HG02884 (cell line): ENCODE measurements around the gene GRID2.

Source experiments
- ATAC-seq: cut with Tn5 transposase; IDR thresholded peaks from one replicate; pipeline ENCODE4 v1.9.1; 2021; ENCODE audit warnings: mild to moderate bottlenecking, moderate library complexity; ENCODE audit not compliant: unreplicated experiment

The GRID2 gene

DNA sequence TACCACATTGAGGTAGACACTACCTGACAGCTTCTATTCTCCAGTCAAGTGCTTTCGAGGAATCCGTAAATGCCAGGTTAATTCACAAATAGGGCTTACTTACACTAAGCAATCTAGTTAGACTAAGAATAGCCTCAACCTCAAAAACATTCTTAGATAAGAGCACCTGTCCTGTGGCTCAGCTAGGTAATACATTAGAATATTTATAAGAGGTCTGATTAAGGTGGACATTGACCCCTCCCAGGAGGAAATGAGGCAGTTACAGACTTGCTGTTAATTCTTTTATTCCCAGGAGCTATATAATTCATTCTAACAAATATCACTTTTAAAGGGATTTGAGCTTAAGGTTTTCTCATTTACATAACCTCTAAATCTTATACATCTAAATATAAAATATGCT lies 758.1 kb downstream of the GRID2 start:
- no peak for ATAC-seq

- no peak for ATAC-seq
These were observed 759.6 kb downstream of the GRID2 start for GRCh38 chr4:93063325-93063724.

DNA sequence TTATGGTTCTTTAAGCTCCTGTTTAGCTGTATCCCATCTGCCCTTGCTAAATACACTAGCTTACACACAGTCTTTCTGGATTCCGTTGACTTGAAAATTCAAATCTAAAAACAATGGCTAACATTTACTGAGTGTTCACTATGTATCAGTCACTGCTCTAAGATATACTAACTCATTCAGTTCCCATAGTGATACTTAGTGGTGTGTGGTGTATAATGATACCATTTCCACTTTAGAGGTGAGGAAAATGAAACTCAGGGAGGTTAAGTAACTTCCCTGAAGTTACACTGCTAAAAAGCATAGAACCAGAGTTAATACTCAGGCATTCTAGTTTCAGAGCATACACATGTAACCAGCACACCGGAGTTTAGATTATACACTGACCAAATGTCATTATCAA lies 762.0 kb downstream of the GRID2 start:
- no peak for ATAC-seq

DNA sequence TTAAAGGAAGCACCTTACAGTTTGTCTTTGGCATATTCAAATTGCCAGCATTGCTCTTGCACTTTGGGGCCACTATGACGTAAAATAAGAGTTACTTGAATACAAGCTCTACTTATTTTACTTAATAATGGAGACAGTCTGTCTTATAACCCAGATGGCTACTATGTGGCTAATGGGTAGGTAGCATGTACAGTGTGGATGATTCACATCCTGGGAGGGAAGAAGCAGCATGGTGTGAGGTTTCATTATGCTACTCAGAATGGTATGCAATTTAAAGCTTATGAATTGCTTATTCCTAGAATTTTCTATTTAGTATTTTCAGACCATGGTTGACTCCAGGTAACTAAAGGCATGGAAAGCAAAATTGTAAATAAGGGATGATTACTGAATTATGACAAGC lies 763.0 kb downstream of the GRID2 start:
- no peak for ATAC-seq

DNA sequence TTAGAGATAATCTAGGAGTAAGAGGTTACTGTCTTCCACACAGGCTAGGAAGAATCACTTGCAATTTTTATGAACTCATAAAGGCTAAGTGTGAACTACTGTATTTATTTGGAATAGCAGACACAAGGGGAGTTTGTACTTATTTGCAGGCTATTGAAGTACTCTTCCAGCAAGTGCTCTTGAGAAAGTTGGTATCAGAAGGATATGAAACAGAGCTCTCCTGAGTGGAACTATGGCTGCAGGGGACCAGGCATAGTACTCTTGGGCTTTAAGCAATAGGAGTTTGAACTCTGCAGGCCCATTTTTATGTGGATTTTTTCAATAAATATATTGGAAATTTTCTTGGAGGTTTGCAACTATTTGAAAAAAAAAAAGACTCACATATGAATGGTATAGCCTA lies 768.5 kb downstream of the GRID2 start:
- ATAC-seq, result no peak

DNA sequence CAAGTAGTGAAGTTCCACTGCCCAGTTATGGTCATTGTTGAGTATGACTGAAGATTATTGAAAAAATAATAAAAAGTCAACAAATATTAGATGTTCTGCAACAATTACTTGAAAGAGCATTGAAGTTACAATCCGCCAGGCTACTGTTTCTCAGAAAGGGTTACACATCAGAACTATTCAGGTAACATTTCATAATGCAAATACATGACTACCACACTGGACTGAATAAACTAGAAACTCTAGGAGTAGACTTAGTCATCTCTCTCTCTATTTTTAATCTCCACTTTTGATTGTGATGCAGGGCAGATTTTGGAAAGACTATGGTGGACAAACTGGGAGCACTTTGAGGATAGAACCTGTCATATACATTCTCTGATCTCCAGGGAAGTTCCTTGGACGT lies 776.5 kb downstream of the GRID2 start:
- no peak for ATAC-seq

DNA sequence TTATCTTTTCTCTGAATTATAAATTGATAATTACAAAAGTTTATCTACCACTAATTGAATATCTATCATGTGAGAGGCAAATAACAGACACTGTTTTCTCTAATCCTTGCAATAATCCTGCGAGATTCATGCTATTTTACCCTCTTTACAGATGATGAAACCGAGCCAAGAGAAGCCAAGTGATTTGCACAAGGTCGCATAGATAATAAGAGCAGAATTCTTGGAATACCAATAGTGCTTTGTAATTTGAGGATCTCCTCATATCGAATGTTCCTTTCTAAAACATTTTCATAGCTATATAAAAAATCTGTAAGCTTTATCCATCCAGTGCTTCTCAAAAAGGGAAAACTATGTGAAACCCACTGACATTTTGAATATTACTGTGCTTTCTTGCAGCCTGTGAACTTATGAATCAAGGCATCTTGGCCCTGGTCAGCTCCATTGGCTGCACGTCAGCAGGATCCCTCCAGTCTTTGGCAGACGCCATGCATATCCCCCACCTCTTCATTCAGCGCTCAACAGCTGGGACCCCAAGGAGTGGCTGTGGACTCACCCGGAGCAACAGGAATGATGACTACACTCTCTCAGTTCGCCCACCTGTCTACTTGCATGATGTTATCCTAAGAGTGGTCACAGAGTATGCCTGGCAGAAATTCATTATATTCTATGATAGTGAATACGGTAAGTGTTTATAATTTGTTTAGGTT lies 781.0 kb downstream of the GRID2 start:
- ATAC-seq, result no peak

DNA sequence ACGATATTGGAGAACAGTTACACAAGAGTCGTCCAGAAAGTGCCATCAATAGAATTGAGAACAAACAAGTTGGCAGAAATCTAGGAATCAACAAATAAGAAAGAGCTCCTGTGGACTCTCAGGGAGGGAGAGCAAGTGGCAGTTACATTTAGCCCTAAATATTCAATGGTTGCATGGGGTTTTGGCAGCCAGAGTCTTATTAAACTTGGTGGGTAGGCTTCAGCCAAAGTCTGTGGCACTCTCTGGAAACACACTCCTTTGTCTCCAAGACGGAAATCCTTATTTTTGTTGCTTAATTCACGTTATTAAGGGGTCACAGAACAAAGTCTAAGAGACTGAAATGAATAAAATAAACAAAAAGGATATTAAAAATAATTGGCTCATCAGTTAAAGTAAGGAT lies 782.6 kb downstream of the GRID2 start:
- no peak for ATAC-seq

- ATAC-seq, result no peak
These were observed 789.0 kb downstream of the GRID2 start for GRCh38 chr4:93092765-93093164.

DNA sequence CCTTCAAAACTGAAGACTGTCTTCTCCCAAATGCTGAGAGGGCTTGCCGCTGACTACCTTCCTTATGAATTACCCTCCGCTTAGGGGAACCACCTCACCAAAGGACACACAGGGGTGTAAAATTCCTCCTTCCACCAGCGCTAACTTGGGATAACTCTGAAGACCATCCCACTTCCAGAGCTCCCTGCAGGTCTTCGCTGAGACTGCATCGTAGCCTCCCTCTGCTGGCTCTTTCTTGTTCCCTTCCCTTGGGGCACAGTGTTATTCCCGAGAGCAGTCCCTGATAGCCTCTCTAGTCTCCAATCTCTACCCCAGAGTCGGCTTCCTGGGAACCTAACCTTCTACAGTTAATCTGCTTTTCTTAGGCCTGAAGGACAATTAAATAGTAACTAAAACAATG lies 799.3 kb downstream of the GRID2 start:
- no peak for ATAC-seq

DNA sequence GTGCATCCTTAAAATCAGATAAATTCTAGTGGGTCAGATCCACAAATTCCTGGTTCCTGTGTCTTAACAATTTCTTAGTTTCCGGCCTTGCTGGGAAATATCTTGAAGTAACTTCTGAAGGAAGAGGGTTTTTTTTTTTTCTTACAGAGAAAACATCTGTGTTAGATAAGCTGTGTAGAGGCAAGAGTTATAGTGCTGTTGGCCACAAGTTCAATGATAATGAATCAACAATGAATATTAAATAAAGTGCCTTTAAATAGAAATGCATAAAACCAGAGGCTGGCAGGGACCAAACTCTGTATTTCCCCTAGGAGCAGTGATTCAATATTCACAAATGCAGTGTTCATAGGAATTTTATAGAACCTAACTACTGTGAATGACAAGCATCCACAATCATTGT lies 812.9 kb downstream of the GRID2 start:
- ATAC-seq, result no peak

GRCh38 chr4:93127489-93127888 lies 823.7 kb downstream of the GRID2 start:
- no peak for ATAC-seq

DNA sequence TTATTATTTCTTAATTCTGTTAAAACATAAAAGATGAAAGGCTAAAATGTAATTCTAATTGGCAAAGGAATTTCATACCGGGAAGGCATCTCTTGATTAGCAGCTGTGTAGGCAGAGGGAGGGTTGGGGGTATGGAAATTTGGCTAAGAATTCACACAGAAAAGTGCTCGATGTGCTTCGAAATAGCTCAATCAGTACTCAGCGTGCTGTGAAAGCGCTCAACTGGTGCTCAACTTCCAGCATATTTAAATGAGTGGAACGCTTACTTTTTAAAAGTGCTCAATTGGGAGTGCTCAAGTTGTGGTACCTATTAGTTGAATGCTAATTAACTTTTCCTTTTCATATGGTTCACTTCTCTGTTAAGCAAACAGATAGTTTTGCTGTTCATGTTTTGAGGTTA lies 828.9 kb downstream of the GRID2 start:
- no peak for ATAC-seq

GRCh38 chr4:93139118-93139517 lies 835.4 kb downstream of the GRID2 start:
- no peak for ATAC-seq

GRCh38 chr4:93143902-93144301 lies 840.1 kb downstream of the GRID2 start:
- no peak for ATAC-seq

- ATAC-seq, result no peak
These were observed 840.9 kb downstream of the GRID2 start for GRCh38 chr4:93144644-93145043.

DNA sequence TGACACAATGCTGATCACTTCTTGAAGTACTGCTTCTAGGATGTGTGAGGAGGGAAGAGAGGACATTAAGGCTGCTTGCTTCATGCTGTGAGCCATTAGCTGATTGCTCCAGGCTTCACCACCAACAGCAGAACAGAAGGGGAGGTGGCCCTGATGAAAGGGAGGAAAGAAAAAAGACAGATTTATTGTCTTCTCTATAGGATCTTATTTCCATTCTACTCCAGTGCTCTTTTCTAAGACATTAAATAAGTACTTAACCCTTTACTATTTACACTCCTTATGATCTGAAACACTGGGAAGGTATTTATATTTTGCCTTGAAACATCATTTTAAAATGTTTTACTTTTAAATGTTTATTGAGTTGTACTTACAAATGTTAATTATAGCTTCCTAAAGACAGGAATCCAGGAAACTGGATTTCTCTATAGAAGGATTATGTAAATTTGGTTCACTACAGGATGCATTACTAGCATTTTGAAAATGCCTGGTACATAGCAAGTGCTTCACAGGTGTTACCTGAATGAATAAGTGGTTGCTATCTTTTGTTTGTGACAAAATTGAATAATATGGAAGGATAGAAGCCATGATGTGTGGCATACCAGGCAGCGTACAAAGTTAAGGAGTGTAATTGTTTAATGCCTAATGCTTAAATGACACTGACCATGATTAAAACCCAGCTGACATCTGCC lies 843.9 kb downstream of the GRID2 start:
- ATAC-seq, result no peak

DNA sequence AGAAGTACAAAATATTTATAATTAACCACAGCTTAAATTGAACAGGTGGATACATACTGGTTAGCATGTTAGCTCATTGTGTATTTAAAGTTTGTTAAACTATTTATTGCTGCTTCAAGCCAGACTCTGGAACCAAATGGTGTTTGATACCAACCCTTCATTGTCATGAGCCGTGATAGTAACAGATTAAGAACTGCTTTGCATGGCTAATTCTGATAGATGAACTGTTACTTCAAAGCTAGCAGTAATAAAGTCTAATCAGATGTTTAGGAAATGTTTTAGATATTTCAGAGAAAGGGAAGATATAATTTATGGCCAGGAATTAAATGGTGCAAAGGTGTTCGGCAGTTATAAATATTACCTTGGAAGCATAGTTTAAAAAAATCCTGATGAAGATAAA lies 848.7 kb downstream of the GRID2 start:
- ATAC-seq, result no peak

DNA sequence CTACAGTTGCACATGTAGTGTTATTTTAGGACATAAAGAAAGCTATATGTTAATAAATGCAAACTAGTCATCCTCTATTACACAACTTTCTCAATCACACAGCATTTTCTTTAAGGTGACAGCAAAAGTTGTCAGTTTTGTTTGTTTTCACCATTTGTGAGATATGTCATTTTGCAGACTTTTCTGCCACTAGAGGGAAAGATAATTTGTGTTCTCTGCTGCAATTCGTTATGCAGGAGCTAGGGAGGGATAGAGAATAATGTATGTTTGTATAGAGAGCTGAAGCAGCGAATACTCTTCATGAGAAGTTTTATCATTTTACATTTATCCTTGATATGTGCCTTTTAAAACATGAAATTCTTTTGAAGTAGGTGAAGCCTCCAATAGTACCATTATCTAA lies 854.2 kb downstream of the GRID2 start:
- ATAC-seq, result no peak

GRCh38 chr4:93168053-93168452 lies 864.3 kb downstream of the GRID2 start:
- ATAC-seq, result no peak

DNA sequence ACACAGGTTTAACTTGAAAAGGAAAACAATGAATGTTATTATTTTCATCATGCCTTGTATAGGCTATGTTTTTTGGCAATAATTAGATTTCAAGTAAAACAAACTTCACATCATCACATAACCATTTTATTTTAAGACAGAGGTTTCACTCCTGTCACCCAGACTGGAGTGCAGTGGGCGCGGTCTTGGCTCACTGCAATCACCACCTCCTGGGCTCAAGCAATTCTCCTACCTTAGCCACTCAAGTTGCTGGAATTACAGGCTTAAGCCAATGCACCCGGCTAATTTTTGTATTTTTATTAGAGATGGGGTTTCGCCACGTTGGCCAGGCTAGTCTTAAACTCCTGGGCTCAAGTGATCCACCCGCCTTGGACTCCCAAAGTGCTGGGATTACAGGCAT lies 866.2 kb downstream of the GRID2 start:
- no peak for ATAC-seq

DNA sequence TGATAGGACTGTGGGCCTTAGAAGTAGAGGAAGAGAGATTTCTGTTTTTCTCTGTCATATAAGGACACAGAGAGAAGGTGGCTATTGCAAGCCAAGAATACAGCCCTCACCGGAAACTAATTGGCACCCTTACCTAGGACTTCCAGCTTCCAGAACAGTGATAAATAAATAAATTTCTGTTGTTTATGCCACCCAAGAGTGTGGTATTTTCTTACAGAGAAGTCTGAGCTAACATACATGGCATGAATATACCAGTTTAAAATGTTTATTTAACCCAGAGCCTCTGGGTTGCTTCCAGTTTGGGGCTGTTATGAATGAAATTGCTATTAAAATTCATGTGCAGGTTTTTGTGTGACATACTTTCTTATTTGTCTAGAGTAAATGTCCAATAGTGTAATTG lies 870.8 kb downstream of the GRID2 start:
- ATAC-seq, result no peak

DNA sequence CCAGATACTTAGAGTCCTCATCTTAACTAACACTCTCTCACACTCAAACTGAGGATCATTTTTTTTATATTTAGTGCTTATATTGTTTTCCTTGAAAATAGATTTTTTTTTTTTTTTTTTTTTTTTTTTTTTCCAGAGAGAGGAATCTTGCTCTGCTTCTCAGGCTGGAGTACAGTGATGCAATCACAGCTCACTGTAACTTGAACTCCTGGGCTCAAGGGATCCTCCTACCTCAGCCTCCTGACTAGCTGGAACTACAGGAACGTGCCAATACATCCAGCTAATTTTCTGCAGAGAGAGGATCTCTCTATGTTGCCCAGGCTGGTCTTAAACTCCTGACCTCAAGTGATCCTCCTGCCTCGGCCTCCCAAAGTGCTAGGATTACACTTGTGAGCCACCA lies 874.5 kb downstream of the GRID2 start:
- no peak for ATAC-seq
